ENCODE measurements around the gene GGA2. TPM values are rescaled to one million over a fixed set of nuclear protein-coding genes. Genes with fewer than 3 reads are reported as not detected.

The GGA2 gene
- total RNA-seq, 1 donor from 2014 or later = 89.9 TPM

- no peak for DNase-seq (ENCODE audit: low spot score, unreplicated experiment)
- Mint-ChIP-seq H3K27me3 (no peaks in the 10 kb centered on the region), H3K4me1 (ENCODE audit: low read depth) (peaks cover 15% of the 10 kb centered on the region), H3K9me3 (ENCODE audit: low read depth) (no peaks in the 10 kb centered on the region), H3K27ac (peak overlapping the region; percentile 81), H3K36me3 (ENCODE audit: insufficient read depth) (peaks cover 5% of the 10 kb centered on the region), H3K4me3 (ENCODE audit: low read depth) (peak overlapping the region; percentile 82)
- TF ChIP-seq CTCF (IDR thresholded peaks at IDR 0.05; ENCODE audit: unreplicated experiment) = no peak
Measured at GRCh38 chr16:23509782-23510163, 521 bp downstream of the GGA2 start.

GRCh38 chr16:23509441-23509754 lies 896 bp downstream of the GGA2 start:
- DNase-seq (ENCODE audit: low spot score, unreplicated experiment) = no peak
- peaks cover 17% of the 10 kb centered on the region for H3K4me1 Mint-ChIP-seq (ENCODE audit: low read depth)
- peaks cover 5% of the 10 kb centered on the region for H3K36me3 Mint-ChIP-seq (ENCODE audit: insufficient read depth)
- H3K9me3 Mint-ChIP-seq (ENCODE audit: low read depth) = no peaks in the 10 kb centered on the region
- H3K4me3 Mint-ChIP-seq (ENCODE audit: low read depth) = peak overlapping the region; percentile 82
- H3K27ac Mint-ChIP-seq = no peak overlapping the region
- no peaks in the 10 kb centered on the region for H3K27me3 Mint-ChIP-seq
- no peak for TF ChIP-seq CTCF (IDR thresholded peaks at IDR 0.05; ENCODE audit: unreplicated experiment)

- Mint-ChIP-seq H3K4me1 (ENCODE audit: low read depth) (peaks cover 17% of the 10 kb centered on the region), H3K36me3 (ENCODE audit: insufficient read depth) (peaks cover 5% of the 10 kb centered on the region), H3K4me3 (ENCODE audit: low read depth) (peak overlapping the region; percentile 82), H3K27me3 (no peaks in the 10 kb centered on the region), H3K9me3 (ENCODE audit: low read depth) (no peaks in the 10 kb centered on the region), H3K27ac (peak overlapping the region; percentile 58)
- TF ChIP-seq CTCF (IDR thresholded peaks at IDR 0.05; ENCODE audit: unreplicated experiment) = no peak
- no peak for DNase-seq (ENCODE audit: low spot score, unreplicated experiment)
Measured at GRCh38 chr16:23508589-23509440, 1.5 kb downstream of the GGA2 start.

GRCh38 chr16:23506606-23506994 lies 3.7 kb downstream of the GGA2 start:
- Mint-ChIP-seq H3K4me1 (ENCODE audit: low read depth) (peaks cover 21% of the 10 kb centered on the region), H3K27me3 (no peaks in the 10 kb centered on the region), H3K27ac (no peak overlapping the region), H3K4me3 (ENCODE audit: low read depth) (no peak overlapping the region), H3K9me3 (ENCODE audit: low read depth) (no peaks in the 10 kb centered on the region), H3K36me3 (ENCODE audit: insufficient read depth) (peaks cover 5% of the 10 kb centered on the region)
- TF ChIP-seq CTCF (IDR thresholded peaks at IDR 0.05; ENCODE audit: unreplicated experiment) = no peak
- no peak for DNase-seq (ENCODE audit: low spot score, unreplicated experiment)

GRCh38 chr16:23505671-23506605 lies 4.4 kb downstream of the GGA2 start:
- H3K4me1 Mint-ChIP-seq (ENCODE audit: low read depth) = peaks cover 21% of the 10 kb centered on the region
- no peak for TF ChIP-seq CTCF (IDR thresholded peaks at IDR 0.05; ENCODE audit: unreplicated experiment)
- no peak overlapping the region for H3K27ac Mint-ChIP-seq
- peaks cover 5% of the 10 kb centered on the region for H3K36me3 Mint-ChIP-seq (ENCODE audit: insufficient read depth)
- H3K4me3 Mint-ChIP-seq (ENCODE audit: low read depth) = no peak overlapping the region
- no peaks in the 10 kb centered on the region for H3K27me3 Mint-ChIP-seq
- no peaks in the 10 kb centered on the region for H3K9me3 Mint-ChIP-seq (ENCODE audit: low read depth)
- DNase-seq (ENCODE audit: low spot score, unreplicated experiment) = no peak

Data from progenitor cell of endocrine pancreas (in vitro differentiated cells).